HG03520 (cell line): ENCODE results near the gene B4GALNT4.
"Not testable (repeated sequence)": the region's sequence is repeated elsewhere in the genome, so short reads cannot be mapped to it uniquely, and the experiment has no call there.

Source experiments
- ATAC-seq: cut with Tn5 transposase; IDR thresholded peaks from one replicate; pipeline ENCODE4 v1.9.1; 2021; ENCODE audit warnings: mild to moderate bottlenecking, moderate library complexity; ENCODE audit not compliant: unreplicated experiment

Gene B4GALNT4

DNA sequence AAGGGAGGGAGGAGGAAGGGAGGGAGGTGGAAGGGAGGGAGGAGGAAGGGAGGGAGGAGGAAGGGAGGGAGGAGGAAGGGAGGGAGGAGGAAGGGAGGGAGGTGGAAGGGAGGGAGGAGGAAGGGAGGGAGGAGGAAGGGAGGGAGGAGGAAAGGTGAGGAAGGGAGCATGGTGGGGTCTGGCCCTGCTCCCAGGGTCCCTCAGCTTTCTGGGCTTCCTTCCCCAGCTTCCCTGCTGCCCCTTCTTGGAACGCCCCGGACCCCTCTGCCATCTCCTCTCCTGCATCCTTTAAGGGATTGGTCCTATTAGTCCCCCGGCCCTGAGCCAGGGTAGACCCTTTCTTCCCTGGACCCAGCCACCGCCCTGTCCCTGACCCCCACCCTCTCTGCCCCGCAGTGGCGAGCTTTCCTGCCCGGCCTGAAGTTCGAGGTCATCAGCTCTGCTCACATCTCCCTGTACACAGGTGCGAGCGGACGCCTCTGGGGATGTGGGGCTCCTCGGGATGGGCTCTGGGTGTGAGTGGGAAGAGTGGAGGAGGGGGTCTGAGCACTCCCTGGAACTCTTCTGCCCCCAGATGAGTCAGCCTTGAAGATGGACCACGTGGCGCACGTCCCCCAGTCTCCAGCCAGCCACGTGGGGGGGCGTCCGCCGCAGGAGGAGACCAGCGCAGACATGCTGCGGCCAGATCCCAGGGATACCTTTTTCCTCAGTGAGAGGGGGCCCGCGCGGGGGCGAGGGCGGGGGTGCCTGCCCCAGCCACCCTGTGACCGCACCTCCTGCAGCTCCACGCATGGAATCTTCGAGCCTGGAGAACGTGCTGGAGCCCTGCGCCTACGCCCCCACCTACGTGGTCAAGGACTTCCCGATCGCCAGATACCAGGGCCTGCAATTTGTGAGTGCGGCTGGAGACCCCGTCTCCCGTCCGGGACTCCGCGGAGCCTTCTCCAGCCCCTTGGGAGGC, 6.0 kb downstream of the B4GALNT4 start:
- ATAC-seq: no peak

DNA sequence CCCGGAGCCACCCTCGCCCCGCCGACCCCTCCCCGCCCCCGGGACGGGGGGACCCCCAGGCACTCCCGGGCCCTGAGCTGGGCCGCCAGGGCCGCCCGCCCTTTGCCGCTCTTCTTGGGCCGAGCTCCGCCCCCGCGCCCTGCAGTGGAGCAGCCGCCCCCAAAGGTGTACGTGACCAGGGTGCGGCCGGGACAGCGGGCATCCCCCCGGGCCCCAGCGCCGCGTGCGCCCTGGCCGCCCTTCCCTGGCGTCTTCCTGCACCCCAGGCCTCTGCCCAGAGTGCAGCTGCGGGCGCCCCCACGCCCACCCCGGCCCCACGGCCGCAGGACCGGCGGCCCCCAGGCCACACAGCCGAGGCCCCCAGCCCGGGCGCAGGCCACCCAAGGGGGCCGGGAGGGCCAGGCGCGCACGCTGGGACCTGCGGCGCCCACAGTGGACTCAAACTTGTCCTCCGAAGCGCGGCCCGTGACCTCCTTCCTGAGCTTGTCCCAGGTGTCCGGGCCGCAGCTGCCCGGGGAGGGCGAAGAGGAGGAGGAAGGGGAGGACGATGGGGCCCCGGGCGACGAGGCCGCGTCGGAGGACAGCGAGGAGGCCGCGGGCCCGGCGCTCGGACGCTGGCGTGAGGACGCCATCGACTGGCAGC, 7.4 kb downstream of the B4GALNT4 start:
- no peak for ATAC-seq

DNA sequence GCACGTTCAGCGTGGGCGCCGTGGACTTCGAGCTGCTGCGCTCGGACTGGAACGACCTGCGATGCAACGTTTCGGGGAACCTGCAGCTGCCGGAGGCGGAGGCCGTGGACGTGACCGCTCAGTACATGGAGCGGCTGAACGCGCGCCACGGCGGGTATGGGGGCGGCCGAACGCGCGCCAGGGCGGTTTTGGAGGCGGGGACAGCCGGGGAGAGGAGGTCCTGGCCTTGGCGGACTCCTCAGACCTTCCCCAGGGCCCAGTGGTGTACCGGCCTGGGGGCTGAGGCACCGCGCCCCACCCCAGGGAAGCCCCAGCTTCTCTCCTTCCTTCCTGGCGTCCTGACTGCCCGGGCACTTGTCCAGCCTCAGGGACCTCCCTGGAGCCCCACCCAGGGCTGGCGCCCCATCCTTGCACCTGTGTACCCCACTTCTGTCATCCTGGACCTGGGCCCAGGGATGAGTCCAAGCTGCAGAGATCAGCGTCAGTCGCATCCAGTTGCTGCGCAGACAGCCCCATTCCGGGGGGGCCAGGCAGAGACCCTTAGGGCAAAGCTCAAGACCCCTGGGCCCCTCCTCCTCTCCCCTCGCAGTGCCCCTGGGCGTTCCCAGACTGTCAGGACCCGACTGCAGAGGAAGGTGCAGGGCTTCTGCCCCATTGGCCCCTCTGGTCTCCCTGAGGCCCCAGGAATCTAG, 8.0 kb downstream of the B4GALNT4 start:
- ATAC-seq: no peak

DNA sequence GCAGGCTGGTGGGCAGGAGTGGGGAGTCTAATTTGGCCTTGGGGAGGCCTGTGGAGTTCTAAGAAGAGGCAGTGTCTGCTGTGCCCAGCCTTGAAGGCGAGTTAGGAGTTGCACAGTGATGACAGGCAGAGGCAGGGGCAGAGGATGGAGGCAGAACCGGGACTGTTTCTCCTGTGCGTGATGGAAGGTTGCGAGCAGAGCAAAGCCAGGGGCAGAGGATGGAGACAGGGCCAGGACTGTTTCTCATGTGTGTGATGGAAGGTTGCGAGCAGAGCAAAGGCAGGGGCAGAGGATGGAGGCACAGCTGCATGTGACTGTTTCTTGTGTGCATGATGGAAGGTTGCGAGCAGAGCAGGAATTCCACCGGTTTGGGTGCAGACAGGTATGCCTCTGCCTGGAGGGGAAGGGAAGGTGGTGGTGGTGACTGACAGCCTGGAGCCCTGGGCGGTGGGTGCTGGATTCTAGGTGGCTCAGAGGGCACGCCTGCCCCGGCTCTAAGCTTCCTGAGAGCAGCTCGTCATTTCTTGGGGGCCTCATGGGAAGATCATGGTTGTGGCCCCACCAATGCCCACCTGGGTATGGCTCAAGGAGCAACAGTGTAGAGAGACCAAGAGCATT, 8.7 kb downstream of the B4GALNT4 start:
- ATAC-seq: no peak

DNA sequence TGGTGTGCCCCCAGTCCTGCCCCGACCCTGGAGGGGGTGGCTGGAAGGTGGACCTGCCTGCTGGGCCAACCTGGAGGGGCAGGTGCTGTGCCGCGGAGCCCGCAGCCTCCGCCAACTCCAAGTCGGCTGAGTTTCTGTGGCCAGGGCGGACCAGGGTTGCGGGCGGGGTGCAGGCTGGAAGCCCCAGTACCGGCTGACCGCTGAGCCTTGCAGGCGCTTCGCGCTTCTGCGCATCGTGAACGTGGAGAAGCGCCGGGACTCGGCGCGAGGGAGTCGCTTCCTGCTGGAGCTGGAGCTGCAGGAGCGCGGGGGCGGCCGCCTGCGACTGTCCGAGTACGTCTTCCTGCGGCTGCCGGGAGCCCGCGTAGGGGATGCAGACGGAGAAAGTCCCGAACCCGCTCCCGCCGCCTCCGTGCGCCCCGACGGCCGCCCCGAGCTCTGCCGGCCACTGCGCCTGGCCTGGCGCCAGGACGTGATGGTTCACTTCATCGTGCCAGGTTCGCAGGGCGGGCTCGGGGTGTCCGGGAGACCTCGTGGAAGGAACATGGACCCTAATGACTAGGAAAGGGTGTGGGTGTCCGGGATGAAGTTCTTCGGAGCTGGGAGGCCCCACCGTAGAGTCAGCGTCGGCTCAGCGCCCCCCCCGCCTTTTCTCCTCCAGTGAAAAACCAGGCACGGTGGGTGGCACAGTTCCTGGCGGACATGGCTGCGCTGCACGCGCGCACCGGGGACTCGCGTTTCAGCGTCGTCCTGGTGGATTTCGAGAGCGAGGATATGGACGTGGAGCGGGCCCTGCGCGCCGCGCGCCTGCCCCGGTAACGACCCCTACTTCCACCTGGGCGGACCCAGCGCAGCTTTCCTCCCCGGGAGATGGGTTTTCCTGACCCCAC, 10.2 kb downstream of the B4GALNT4 start:
- ATAC-seq: no peak

DNA sequence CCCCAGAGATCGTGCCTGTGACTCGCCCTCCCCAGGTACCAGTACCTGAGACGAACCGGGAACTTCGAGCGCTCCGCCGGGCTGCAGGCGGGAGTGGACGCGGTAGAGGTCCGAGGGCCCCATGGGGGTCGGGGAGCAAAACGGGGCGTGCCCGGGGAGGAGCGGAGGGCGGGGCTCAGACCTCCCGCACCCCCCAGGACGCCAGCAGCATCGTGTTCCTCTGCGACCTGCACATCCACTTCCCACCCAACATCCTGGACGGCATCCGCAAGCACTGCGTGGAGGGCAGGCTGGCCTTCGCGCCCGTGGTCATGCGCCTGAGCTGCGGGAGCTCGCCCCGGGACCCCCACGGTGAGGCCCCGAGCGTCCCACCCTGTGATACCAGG, 10.8 kb downstream of the B4GALNT4 start:
- ATAC-seq: no peak

DNA sequence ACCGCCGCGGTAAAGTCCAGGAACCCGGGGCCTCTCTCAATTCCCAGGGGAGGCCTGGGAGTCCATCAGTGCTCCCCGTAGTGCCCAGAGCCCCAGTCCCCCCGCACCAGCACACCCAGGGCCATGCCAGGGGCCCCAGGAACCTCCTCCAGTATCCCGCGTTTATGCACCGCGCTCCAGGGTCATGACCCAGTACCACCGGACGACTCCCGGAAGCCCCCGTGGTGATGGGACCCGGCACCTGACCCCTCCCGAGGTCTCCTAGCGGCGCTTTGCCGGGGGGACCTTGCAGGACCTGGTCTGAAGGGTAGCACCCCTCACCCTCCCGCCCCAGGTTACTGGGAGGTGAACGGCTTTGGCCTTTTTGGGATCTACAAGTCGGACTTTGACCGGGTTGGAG, 11.2 kb downstream of the B4GALNT4 start:
- no peak for ATAC-seq

DNA sequence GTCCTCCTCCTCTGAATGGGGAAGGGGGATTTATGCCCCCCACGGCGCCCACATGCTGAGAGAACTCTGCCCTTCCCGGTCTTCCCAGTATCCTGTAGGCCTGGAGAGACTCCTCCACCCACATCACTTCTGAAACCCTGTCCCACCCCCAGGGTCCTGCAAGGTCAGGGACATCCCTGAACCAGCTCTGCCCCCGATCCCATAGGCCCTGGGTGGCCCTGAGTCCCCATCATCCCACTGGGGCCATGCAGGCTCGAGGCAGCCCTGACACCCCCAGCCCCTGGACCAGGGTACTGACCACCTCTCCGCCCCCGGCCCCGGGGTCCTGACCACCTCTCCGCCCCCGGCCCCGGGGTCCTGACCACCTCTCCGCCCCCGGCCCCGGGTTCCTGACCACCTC, 11.7 kb downstream of the B4GALNT4 start:
- no peak for ATAC-seq

DNA sequence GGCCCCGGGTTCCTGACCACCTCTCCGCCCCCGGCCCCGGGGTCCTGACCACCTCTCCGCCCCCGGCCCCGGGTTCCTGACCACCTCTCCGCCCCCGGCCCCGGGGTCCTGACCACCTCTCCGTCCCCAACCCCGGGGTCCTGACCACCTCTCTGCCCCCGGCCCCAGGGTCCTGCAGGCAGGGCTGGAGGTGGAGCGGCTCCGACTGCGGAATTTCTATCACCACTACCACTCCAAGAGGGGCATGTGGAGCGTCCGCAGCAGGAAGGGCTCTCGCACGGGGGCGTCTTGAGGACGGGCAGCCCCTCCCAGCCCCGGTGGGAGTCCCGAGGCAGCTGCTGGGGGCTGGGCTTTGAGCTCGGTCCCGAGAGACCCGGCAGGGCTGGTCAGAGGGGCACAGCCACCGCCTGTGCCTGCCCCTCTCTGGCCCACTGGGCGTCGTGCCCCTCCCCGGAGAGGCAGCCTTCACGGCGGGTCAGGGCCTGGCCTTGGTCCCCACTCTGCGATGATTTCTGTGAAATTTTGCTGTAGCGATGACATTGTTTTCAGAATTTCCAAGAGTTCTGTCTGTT, 12.3 kb downstream of the B4GALNT4 start:
- no peak for ATAC-seq

DNA sequence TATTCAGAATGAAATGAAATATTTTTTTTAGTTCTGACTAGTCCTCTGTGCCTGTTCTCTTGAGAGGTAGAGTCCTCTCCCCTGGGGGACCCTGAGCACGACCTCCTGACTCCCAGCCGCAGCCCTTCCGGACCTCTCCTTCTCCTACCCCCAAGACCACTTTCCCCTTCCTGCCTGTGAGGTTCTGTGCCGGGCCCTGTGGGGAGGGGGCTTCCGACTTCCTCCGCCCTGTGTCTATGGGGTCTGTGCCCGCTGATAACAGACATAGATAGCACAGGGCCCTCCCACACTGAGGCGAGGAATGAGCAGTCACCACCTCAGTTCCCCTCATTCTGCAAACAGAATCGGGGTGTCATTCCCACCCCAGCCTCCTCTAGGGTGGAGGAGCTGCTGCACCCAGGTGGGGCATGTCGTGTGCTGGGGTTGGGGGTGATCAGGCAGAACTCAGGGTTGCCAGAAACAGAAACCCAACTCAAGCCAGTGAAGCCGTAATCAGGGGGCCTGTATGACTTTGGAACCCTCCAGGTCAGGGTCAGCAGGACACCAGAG, 12.9 kb downstream of the B4GALNT4 start:
- no peak for ATAC-seq

DNA sequence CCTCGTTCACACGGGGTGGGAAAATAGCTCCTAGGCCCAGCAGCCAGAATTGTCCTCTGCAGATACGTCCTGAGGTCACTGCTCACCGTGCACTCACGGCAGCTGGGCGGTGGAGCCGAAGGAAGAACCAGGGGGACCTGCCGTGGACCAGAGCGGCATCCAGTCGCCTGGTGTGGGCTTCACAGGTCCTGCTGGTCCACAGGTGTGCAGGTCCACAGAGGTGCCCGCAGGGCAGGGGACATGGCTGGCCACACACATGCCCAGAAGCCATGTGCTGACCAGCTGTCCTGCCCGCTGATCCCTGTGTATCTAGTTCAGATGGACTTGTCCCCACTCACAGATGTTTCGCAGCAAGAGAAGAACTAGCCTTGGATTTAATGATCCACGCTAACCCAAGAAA, 14.1 kb downstream of the B4GALNT4 start:
- ATAC-seq: no peak

DNA sequence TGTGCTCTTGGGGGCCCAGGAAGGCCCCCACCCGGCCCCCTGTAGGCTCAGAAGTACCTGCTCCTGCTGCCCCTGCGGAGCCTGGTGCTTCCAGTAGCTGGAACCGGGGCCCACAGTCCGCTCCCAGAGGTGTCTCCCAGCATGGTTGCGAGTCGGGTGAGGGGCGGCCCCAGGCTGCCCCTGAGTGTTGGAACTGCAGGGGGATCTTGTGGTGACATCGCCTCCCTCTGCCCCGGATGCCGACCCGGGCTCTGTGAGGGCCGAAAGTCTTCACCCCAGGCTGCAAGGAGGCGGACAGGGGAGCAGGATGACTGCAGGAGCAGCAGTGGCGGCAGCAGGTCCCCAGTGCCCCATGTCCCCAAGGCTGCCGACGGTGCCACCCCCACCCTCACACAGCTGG, 15.2 kb downstream of the B4GALNT4 start:
- no peak for ATAC-seq

DNA sequence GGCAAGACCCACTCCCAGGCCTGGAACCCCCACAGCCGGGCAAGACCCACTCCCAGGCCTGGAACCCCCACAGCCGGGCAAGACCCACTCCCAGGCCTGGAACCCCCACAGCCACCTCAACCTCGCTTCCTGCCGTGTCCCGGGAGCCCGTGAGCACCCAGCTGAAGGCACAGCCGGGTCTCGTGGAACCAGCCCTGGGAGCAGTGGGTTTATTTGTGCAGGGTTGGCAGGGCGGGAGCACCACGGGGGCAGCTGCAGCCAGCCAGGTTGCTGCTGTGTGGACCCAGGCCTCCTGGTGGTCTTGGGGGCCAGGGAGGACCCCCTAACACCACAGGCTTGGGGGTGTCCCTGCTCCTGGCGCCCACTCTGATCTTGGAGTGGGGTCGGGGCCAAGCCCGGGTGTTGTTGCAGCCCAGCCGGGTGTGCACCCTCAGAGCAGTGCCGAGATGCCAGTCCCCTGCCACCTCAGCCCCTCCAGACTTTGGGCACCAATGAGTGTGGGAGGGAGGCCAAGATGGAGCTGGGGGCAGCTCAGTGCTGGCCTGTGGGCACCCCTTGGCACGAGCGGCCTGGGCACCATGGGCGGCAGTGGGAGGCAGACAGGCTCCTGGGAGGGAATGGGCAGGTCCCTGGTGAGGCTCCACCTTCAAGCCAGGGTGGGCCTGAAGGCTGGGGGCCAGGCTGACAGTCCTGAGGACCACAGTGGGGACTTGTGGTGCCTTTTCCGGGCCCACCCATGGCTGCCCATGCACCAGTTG, 16.5 kb downstream of the B4GALNT4 start:
- ATAC-seq: no peak

DNA sequence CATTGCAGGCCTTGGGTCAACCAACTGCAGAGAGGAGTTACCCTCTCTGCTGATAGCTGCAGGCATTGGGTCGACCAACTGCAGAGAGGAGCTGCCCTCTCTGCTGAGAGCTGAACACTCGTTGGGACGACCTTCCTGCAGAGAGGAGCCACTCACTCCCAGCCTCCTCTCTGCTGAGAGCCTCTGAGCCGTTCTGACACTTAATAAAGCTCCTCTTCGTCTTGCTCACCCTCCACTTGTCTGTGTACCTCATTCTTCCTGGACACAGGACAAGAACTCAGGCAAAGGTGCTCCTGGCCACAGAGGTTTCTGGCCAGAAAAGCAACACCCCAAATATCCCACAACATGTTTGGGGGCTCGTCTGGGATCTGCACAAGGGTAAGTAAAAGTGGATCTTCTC, 17.2 kb downstream of the B4GALNT4 start:
- ATAC-seq: no peak

DNA sequence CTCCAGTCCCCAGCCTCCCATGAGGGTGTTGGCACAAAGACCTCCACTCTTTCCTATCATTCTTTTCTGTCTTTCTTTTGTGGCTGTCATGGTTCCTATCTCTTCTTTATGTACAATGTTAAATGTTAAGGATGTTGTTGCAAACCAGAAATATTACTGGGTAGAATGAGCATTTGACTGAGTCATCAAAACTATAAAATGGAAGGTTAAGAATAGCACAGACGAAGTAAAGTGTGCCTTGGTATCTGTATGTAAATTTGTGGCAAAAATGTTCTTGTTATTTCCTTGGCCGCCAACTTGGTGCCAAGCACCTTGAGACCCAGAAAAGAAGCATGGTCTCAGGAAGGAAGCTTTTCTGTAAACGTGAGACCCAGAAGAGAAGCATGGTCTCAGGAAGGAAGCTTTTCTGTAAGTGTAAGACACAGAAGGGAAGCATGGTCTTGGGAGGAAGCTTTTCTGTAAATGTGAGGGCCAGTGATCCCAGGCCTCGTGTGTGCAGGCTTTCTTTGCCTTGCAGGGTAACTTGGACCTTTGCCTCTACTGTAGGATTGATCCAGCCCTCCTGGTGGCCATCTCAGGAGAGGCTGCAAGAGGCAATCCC, 18.0 kb downstream of the B4GALNT4 start:
- ATAC-seq: no peak

DNA sequence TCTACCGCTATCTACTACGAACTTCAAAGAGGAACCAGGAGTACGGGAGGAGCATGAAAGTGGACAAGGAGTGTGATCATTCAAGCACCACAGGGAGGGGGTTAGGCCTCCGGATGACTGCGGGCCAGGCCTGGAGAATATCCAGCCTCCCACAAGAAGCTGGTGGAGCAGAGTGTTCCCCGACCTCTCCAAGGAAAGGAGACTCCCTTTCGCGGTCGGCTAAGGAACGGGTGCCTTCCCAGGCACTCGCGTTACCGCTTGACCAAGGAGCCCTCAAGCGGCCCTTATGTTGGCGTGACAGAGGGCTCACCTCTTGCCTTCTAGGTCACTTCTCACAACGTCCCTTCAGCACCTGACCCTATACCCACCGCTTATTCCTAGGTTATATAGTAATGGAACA, 20.1 kb downstream of the B4GALNT4 start:
- ATAC-seq: not testable (repeated sequence)

DNA sequence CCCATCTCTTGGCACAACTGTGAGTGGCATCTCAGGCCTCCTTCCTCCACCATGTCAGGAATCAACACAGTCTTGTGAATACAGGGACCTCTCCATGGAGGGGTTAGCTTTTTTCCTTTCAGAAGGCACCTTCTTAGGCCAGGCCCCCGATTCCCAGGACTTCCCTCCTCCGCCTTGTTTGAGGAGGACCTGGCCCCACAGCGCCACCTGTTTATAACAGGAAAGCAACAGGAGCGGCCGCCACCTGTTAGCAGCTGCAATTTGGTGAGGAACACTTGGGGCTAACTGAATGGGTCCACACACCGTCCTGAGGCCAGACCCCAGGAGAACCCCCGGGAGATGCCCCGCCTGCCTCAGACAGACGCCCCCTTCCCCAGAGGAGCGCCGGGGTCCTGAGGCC, 20.9 kb downstream of the B4GALNT4 start:
- ATAC-seq: no peak
